GM21526 (cell line): ENCODE measurements around the gene PFKP.
A peak's percentile ranks its signal among the peaks of the same experiment; 100 is the strongest.
"Not testable (repeated sequence)": the region's sequence is repeated elsewhere in the genome, so short reads cannot be mapped to it uniquely, and the experiment has no call there.

Experiments
- ATAC-seq: cut with Tn5 transposase; IDR thresholded peaks from one replicate; pipeline ENCODE4 v1.9.1; 2021; ENCODE audit warnings: moderate library complexity; ENCODE audit not compliant: unreplicated experiment, low FRiP score

The PFKP gene

GRCh38 chr10:3046981-3047547, 20.3 kb upstream of the PFKP start:
- ATAC-seq, result no peak

- no peak for ATAC-seq
These were observed 19.8 kb upstream of the PFKP start for GRCh38 chr10:3047596-3047995.

DNA sequence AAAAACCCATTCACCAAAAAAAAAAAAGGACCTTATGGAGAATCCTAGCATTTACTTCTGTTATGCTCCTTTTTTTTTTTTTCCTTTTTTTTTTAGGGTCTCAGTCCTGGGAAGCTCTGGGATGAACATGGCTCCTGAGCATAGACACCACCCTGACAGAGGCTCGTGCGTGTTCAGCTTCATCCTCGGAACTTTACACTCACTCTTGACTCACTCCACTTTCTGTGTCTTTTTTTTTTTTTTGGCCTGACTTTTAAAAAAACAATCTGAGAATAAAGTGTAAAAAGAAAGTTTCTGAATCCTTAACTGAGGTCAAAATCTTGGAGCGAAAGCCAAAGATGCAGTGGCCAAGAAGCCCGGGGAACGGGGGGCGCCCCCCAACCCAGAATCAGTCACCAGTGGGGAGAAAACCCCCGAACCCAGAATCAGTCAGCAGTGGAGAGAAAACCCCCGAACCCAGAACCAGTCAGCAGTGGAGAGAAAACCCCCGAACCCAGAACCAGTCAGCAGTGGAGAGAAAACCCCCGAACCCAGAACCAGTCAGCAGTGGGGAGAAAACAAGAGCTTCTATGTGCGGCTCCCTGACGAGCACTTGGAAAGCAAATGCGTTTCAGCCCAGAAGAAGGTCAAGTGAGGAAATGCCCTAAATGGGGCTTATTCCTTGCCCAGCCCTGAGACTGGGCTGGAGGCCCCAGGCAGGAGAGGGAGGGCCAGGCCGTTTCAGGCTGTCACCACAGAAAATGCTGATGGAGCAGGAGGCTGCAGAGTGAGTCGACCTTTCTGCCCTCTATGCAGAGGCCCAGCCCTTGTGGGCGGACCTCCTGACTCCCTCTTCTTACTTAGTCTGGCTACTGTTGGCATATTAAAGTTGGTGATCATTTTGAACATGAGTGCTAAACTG, 19.0 kb upstream of the PFKP start:
- ATAC-seq, result no peak

GRCh38 chr10:3051692-3052091, 15.7 kb upstream of the PFKP start:
- ATAC-seq, result no peak

GRCh38 chr10:3053155-3053554, 14.2 kb upstream of the PFKP start:
- ATAC-seq, result no peak

GRCh38 chr10:3054183-3054850, 13.0 kb upstream of the PFKP start:
- ATAC-seq, result no peak

DNA sequence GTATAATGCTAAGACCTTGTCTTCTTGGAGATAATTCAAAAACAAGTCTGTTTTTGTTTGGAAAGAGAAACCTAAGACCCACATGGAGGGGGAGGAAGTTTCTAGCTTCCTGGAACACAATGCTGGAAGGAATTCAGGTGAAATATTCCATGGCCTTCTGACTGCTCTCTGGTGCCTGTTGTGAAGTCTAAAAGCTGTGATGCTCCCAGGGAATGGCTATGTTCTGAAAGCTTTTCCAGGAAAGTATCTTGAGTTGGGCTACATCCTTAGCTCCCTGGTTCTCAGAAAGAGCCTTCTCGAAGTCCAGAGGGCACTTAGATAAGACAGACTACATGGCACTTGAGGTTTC, 12.5 kb upstream of the PFKP start:
- ATAC-seq, result no peak

DNA sequence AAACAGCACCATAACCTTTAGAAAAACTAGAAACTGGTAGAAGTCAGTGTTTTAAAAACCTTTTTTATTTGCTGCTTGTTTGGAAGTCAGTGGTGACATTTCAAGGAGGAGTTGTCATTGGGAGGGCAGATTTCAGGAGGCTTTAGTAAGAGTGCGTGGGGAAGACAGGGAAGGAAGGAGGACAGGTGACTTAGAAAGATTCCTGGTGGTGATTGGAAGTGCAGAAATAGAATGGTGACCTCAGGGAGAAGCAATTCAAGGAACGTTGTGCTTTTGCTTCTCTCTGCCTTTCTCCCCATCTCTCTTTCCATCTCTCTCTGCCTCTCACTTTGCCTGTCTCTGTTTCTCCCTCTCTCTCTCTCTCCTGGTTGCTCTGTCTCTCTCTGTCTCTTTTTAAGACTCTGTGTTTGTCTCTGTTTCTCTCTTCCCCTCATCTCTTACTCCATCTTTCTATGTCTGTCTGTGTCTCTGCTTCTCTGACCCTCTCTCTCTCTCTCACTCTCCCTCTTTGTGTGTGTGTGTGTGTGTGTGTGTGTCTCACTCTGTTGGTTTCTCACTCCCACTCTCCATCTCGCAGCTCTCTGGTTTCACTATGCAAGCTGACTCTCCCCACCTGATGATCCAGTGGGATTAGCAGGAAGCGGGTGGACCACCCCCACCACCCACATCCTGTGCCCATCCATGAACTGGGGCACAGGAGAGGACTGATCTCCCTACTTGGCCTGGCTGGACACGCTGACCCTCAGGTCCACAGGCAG, 10.9 kb upstream of the PFKP start:
- no peak for ATAC-seq

- ATAC-seq, result no peak
These were observed 9.4 kb upstream of the PFKP start for GRCh38 chr10:3057946-3058345.

- no peak for ATAC-seq
These were observed 7.4 kb upstream of the PFKP start for GRCh38 chr10:3059974-3060373.

- no peak for ATAC-seq
These were observed 6.9 kb upstream of the PFKP start for GRCh38 chr10:3060481-3060889.

DNA sequence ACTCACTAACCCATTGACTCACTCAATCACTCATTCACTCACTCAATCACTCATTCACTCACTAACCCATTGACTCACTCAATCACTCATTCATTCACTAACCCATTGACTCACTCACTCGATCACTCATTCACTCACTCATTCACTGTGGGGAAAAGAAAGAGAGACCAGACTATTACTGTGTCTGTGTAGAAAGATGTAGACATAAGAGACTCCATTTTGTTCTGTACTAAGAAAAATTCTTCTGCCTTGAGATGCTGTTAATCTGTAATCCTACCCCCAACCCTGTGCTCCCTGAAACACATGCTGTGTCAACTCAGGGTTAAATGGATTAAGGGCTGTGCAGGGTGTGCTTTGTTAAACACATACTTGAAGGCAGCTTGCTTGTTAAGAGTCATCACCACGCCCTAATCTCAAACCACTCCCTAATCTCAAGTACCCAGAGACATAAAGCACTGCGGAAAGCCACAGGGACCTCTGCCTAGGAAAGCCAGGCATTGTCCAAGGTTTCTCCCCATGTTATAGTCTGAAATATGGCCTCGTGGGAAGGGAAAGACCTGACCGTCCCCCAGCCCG, 5.9 kb upstream of the PFKP start:
- ATAC-seq, result not testable (repeated sequence)

GRCh38 chr10:3062502-3063186, 4.7 kb upstream of the PFKP start:
- ATAC-seq, result no peak

- ATAC-seq, result no peak
These were observed 2.9 kb upstream of the PFKP start for GRCh38 chr10:3064423-3064822.

DNA sequence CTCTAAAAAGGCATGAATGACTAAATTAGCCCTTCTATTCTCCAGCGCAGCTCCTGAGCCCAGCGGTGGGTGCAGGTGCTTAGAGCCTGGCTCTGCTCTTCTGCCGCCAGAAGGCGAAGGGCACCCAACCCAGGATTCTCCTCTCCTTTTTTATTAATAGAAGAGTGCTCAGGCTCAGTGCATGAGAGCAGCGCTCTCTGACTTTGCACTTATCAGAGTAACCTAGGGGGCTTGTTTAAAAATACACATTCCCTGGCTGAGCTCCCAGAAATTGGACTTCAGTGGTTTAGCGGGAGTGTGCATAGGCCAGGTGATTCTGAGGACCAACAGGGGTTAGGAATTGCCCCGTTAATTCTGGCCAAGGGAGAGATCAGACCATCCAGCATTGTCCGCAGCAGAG, 1.7 kb upstream of the PFKP start:
- no peak for ATAC-seq

GRCh38 chr10:3066317-3067117, 831 bp upstream of the PFKP start:
- ATAC-seq, result no peak

GRCh38 chr10:3067859-3068179, 471 bp downstream of the PFKP start:
- ATAC-seq, result no peak

DNA sequence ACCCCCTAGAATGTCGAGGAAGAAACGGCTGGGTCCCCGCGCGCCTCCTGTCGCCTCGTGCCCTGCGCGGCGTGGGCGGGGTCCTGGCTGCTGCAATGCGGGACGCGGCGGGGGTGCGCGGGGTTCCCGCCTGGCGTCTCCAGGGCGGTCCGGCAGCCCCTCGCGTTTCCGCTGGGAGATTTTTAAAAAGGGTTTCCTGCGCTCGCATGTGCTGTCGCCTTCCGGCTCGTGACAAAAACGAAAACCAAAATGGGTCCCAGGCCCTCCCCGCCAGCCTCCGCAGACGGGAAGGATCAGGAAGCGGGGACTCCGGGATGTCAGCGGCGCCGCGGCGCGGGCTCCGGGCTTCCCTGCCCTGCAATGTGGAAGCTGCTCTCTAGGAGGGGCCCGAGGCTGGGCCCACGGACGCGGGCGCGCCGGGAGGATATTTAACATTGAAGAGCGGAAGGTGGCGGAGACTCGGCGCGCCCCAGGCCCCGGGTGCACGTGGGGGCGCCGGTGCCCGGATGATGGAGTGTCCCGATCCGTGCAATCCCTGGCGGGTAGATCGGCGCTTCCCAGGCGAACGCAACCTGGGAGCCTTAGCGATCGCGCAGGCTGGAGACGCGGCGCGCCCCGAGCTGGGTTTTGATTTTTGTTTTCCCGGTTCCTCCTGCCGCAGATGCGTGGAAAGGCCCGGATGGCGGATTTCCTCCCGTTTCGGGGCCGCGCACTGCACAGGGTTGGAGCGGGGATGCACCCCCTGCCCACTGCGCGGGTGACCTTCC, 1.0 kb downstream of the PFKP start:
- peak; percentile 39 for ATAC-seq
